Measurements from ENCODE around the gene KCNN4. TPM values are rescaled to one million over a fixed set of nuclear protein-coding genes. Genes with fewer than 3 reads are reported as not detected.

The KCNN4 gene
- polyA plus RNA-seq, 1 of the 3 experiments (the other 2 are of a cell fraction) = 22.2 TPM

DNA sequence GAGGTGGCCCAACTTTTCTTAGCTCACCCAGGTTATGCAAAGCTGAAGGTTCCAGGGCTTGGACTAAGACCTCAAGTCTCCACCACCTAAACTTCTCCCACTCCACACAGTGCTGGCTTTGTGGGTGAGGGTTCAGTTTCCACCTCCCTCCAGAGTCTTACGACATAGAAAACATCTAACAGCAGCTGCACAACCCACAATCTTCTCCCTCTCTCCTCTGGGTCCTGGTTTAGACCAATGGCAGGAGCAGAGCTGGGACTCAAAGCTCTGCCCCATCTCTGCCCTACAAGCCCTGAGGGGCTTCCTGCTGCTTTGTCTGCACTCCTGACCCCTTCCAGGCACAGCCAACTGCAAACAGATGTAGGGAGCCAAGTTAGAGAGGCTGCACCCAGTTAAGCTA lies 48.9 kb downstream of the KCNN4 start (continued):
- TF ChIP-seq, protein P1, sequence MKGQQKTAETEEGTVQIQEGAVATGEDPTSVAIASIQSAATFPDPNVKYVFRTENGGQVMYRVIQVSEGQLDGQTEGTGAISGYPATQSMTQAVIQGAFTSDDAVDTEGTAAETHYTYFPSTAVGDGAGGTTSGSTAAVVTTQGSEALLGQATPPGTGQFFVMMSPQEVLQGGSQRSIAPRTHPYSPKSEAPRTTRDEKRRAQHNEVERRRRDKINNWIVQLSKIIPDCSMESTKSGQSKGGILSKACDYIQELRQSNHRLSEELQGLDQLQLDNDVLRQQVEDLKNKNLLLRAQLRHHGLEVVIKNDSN (IDR thresholded peaks at IDR 0.05; ENCODE audit: borderline replicate concordance, low read depth) = no peak
- TF ChIP-seq SIN3A (IDR thresholded peaks at IDR 0.05; ENCODE audit: borderline replicate concordance, low read depth, low read length) = no peak
- no peak for TF ChIP-seq RAD21 (IDR thresholded peaks at IDR 0.05; ENCODE audit: low read length)
- no peak for TF ChIP-seq YY1 (IDR thresholded peaks at IDR 0.05; ENCODE audit: low read depth)
- no peak for TF ChIP-seq NRF1 (IDR thresholded peaks at IDR 0.05; ENCODE audit: low read depth, low read length)
- TF ChIP-seq JUND (IDR thresholded peaks at IDR 0.05) = no peak
- no peak for TF ChIP-seq EZH2phosphoT487 (IDR thresholded peaks at IDR 0.05; ENCODE audit: borderline replicate concordance, low read depth)
- TF ChIP-seq SMC3 (IDR thresholded peaks at IDR 0.05; ENCODE audit: low read depth, low read length) = no peak

DNA sequence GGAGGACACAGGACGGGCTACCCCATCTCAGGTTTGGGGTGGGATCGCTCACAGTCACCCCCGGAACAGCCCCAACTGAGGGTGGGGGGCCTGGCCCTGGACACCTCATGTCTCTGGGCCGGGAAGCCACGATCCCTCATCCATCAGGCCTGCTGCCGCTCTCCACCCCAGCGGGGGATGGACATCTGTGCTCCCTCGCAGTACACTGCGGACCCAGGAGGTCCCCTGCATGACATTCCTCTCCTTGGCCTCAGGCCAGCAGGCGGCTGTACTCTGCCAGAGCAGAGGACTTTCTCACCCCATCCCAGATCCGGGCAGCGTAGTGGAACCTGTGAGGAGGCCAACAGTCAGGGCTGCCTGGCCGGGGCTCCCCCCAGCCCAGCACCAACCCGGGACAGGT lies 49.4 kb downstream of the KCNN4 start:
- WGBS (ENCODE audit: low lambda C conversion rate) = 98% methylated on average over 9 of the region's 14 CpGs
- no peaks in the 10 kb centered on the region for H4K20me1 ChIP-seq (ENCODE audit: insufficient read depth)
- CTCF ChIA-PET = interaction anchor here (1.4 to 2.5 kb wide), 4 partner anchors 9 to 78 kb away, joined by 3 to 9 read pairs (median 6); no protein-coding TSS in a partner anchor
- H3F3A ChIP-seq (replicated peaks; ENCODE audit: insufficient read depth) = no peaks in the 10 kb centered on the region
- no peaks in the 10 kb centered on the region for H3K79me2 ChIP-seq (ENCODE audit: insufficient read depth)
- no peak for TF ChIP-seq POLR2AphosphoS5 (IDR thresholded peaks at IDR 0.05; ENCODE audit: low read depth, low read length)
- no peak for TF ChIP-seq MEF2A (IDR thresholded peaks at IDR 0.05; ENCODE audit: borderline replicate concordance, low read depth)
- no peak for TF ChIP-seq GATA2 (CRISPR knock-in tag; IDR thresholded peaks at IDR 0.05)
- no peak for TF ChIP-seq RAD21 (IDR thresholded peaks at IDR 0.05; ENCODE audit: low read length)
- TF ChIP-seq, protein P2, sequence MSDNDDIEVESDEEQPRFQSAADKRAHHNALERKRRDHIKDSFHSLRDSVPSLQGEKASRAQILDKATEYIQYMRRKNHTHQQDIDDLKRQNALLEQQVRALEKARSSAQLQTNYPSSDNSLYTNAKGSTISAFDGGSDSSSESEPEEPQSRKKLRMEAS (IDR thresholded peaks at IDR 0.05; ENCODE audit: low read depth) = no peak
- TF ChIP-seq NRF1 (IDR thresholded peaks at IDR 0.05; ENCODE audit: low read depth, low read length) = no peak
- TF ChIP-seq RFX5 (IDR thresholded peaks at IDR 0.05; ENCODE audit: low read length) = no peak
- no peak for TF ChIP-seq FOSL2 (IDR thresholded peaks at IDR 0.05; ENCODE audit: borderline replicate concordance, low read depth)
- no peak for TF ChIP-seq NFIC (IDR thresholded peaks at IDR 0.05; ENCODE audit: borderline replicate concordance)
- no peak for TF ChIP-seq TCF12 (IDR thresholded peaks at IDR 0.05)
- H3K27me3 ChIP-seq (ENCODE audit: insufficient read depth) = no peaks in the 10 kb centered on the region
- no peaks in the 10 kb centered on the region for H3K9me2 ChIP-seq
- H2AFZ ChIP-seq (ENCODE audit: low read depth) = no peak overlapping the region
- POLR2A ChIA-PET = interaction anchor here (1.0 kb wide), 1 partner anchor 12 kb away, joined by 3 read pairs; no protein-coding TSS in a partner anchor
- H3K4me3 ChIP-seq (ENCODE audit: low read depth in 2 of 2, low read length in 1 of 2) = no peak overlapping the region
- H3K9ac ChIP-seq = no peak overlapping the region
- no peak overlapping the region for H3K4me2 ChIP-seq
- no peak for DNase-seq
- peak overlapping the region in 1 of 2 experiments; percentile 50; a peak in 1 of 4 replicates for H3K27ac ChIP-seq (ENCODE audit: low read depth in 2 of 2, low read length in 1 of 2)
- peaks cover 32 to 64% of the 10 kb centered on the region in 2 experiments for H3K36me3 ChIP-seq (replicated peaks in 1 of 2; ENCODE audit: control insufficient read depth in 1 of 2, insufficient read depth in 2 of 2, low read length in 1 of 2)
- peaks cover 0 to 20% of the 10 kb centered on the region in 2 experiments; a peak in 1 of 4 replicates for H3K4me1 ChIP-seq (ENCODE audit: control insufficient read depth in 1 of 2, insufficient read depth in 2 of 2, low read depth in 1 of 2, low read length in 1 of 2)
- no peaks in the 10 kb centered on the region for H3K9me3 ChIP-seq

DNA sequence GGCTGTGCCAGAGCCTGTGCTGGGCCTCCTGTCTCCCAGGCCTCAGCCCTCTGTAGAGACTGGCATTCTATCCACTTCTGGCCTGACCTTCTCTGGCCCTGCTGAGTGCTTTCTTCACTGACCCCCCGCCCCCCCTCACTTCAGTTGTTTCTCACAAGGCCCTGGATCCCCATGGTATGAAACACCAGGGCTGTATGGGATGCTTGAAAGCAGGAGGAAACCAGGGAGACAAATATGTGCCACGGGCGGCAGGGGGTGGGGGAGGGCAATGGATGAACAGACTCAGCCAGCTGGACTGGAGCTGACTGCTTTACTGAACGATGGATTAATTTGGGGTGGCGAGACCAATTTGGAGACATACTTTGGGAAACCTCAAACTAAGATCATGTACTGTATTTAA lies 50.9 kb downstream of the KCNN4 start:
- Histone ChIP-seq H3K27ac (ENCODE audit: low read depth in 2 of 2, low read length in 1 of 2) (no peak overlapping the region), H3K4me3 (ENCODE audit: low read depth in 2 of 2, low read length in 1 of 2) (no peak overlapping the region), H3K9ac (no peak overlapping the region), H4K20me1 (ENCODE audit: insufficient read depth) (no peaks in the 10 kb centered on the region), H3K9me2 (no peaks in the 10 kb centered on the region), H3K4me2 (no peak overlapping the region), H2AFZ (ENCODE audit: low read depth) (no peak overlapping the region), H3K79me2 (ENCODE audit: insufficient read depth) (no peaks in the 10 kb centered on the region), H3F3A (replicated peaks; ENCODE audit: insufficient read depth) (peaks cover 6% of the 10 kb centered on the region), H3K27me3 (ENCODE audit: insufficient read depth) (no peaks in the 10 kb centered on the region), H3K4me1 (ENCODE audit: control insufficient read depth in 1 of 2, insufficient read depth in 2 of 2, low read depth in 1 of 2, low read length in 1 of 2) (peaks cover 0 to 20% of the 10 kb centered on the region in 2 experiments; a peak in 1 of 4 replicates), H3K36me3 (replicated peaks in 1 of 2; ENCODE audit: control insufficient read depth in 1 of 2, insufficient read depth in 2 of 2, low read length in 1 of 2) (peaks cover 20 to 55% of the 10 kb centered on the region in 2 experiments), H3K9me3 (no peaks in the 10 kb centered on the region)
- 95% methylated on average over 5 of the region's 5 CpGs for WGBS (ENCODE audit: low lambda C conversion rate)
- no peak for TF ChIP-seq MXI1 (IDR thresholded peaks at IDR 0.05; ENCODE audit: low read depth, low read length)
- no peak for TF ChIP-seq FOXM1 (IDR thresholded peaks at IDR 0.05; ENCODE audit: low read depth)
- TF ChIP-seq, protein P3, sequence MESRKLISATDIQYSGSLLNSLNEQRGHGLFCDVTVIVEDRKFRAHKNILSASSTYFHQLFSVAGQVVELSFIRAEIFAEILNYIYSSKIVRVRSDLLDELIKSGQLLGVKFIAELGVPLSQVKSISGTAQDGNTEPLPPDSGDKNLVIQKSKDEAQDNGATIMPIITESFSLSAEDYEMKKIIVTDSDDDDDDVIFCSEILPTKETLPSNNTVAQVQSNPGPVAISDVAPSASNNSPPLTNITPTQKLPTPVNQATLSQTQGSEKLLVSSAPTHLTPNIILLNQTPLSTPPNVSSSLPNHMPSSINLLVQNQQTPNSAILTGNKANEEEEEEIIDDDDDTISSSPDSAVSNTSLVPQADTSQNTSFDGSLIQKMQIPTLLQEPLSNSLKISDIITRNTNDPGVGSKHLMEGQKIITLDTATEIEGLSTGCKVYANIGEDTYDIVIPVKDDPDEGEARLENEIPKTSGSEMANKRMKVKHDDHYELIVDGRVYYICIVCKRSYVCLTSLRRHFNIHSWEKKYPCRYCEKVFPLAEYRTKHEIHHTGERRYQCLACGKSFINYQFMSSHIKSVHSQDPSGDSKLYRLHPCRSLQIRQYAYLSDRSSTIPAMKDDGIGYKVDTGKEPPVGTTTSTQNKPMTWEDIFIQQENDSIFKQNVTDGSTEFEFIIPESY (IDR thresholded peaks at IDR 0.05; ENCODE audit: borderline replicate concordance, low read depth) = no peak
- no peak for DNase-seq
- ChIA-PET POLR2A (interaction anchor here (0.6 to 2.1 kb wide), 2 partner anchors 8 to 29 kb away, joined by 3 to 6 read pairs; no protein-coding TSS in a partner anchor), CTCF (interaction anchor here (1.6 kb wide), 1 partner anchor 15 kb away, joined by 8 read pairs; no protein-coding TSS in a partner anchor)

All from SK-N-SH (cell line).